IMR-90 (cell line): ENCODE measurements around the gene KCNAB2.

Experiments used
- CEBPB ChIP-seq: IDR thresholded peaks from 2 replicates; pipeline ENCODE4 v1.6.1; 2012; ENCODE audit warnings: low read depth, low read length, improper control_type of control experiment
- MAFK ChIP-seq: IDR thresholded peaks from 2 replicates; pipeline ENCODE4 v1.6.1; 2012; ENCODE audit warnings: low read depth, low read length, improper control_type of control experiment
- POLR2A ChIP-seq: IDR thresholded peaks from 2 replicates; pipeline ENCODE4 v1.6.1; 2012; ENCODE audit warnings: mild to moderate bottlenecking, low read depth, low read length
- RCOR1 ChIP-seq: IDR thresholded peaks from 2 replicates; pipeline ENCODE4 v1.6.1; 2012; ENCODE audit warnings: mild to moderate bottlenecking, low read length, improper control_type of control experiment; ENCODE audit not compliant: insufficient replicate concordance
- RFX5 ChIP-seq: IDR thresholded peaks from 2 replicates; pipeline ENCODE4 v1.8.0; 2012; ENCODE audit warnings: low read depth, mild to moderate bottlenecking, low read length, moderate library complexity
- TF ChIP-seq, protein P1 (sequence below): conservative IDR thresholded peaks from 2 replicates; pipeline ENCODE4 v1.5.1; 2012; ENCODE audit warnings: mild to moderate bottlenecking, low read depth, low read length, improper control_type of control experiment

- TF ChIP-seq, protein P1, sequence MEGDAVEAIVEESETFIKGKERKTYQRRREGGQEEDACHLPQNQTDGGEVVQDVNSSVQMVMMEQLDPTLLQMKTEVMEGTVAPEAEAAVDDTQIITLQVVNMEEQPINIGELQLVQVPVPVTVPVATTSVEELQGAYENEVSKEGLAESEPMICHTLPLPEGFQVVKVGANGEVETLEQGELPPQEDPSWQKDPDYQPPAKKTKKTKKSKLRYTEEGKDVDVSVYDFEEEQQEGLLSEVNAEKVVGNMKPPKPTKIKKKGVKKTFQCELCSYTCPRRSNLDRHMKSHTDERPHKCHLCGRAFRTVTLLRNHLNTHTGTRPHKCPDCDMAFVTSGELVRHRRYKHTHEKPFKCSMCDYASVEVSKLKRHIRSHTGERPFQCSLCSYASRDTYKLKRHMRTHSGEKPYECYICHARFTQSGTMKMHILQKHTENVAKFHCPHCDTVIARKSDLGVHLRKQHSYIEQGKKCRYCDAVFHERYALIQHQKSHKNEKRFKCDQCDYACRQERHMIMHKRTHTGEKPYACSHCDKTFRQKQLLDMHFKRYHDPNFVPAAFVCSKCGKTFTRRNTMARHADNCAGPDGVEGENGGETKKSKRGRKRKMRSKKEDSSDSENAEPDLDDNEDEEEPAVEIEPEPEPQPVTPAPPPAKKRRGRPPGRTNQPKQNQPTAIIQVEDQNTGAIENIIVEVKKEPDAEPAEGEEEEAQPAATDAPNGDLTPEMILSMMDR: no peak
- TF ChIP-seq MAFK: no peak
- TF ChIP-seq RFX5: no peak
- TF ChIP-seq CEBPB: no peak
- TF ChIP-seq POLR2A: no peak
- no peak for TF ChIP-seq RCOR1
Measured at GRCh38 chr1:6059866-6060265, 14.2 kb downstream of the KCNAB2 start.
